Measurements from ENCODE around the gene NRDC.
"Not testable (repeated sequence)": the region's sequence is repeated elsewhere in the genome, so short reads cannot be mapped to it uniquely, and the experiment has no call there.

The NRDC gene

DNA sequence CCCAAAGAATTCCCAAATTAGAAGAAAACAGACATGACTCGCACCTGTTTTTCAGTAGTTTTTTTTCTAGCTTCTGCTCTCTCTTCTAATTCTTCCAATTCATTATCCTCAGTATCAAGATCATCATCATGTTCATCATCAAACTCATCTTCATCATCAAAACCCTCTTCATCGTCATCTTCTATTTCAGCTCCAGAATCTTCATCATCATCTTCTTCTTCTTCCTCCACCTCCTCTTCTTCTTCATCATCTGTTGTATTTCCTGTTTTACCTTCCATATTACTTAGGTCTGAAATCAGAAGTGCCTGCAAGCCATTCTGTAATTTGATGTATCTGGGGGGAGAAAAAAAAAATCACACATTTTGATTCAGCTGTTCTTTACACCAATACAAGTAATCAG, 38.3 kb downstream of the NRDC start:
- no peak overlapping the region for H3K27ac ChIP-seq
- TF ChIP-seq ZFX (IDR thresholded peaks at IDR 0.05) (no peak), CTCF (conservative IDR thresholded peaks at IDR 0.05) (no peak)

DNA sequence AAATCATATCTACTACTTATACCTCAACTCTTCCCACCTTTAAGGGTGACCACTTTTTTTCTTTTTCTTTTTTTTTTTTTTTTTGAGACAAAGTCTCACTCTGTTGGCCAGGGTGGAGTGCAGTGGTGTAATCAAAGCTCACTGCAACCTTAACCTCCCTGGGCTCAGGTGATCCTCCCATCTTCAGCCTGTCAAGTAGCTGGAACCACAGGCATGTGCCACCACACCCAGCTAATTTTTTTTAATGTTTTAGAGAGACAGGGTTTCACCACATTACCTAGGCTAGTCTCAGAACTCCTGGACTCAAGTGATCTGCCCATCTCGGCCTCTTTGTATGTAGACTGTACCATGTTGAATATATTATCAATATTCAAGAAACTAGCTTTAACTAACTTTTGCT, 39.4 kb downstream of the NRDC start:
- TF ChIP-seq CTCF (conservative IDR thresholded peaks at IDR 0.05) (no peak), ZFX (IDR thresholded peaks at IDR 0.05) (no peak)
- H3K27ac ChIP-seq, result no peak overlapping the region

DNA sequence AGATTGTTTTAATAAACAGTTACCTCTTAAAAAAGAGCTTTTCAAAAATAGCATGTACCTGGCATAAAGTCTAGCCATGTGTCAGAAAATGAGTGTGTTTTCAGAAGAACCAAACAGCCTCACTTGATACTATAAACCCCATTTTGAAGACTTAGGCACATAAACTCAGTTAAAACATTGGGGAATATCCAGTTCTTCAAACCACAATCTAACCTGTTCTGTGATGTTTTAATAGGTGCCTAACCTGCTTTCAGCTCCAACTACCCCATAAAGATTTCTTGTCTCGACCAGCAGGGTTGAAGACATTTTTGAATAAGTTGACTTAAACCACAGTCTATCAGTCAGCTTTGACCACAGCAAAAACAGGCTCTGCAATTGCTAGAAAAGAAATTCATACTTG, 41.3 kb downstream of the NRDC start:
- H3K27ac ChIP-seq, result no peak overlapping the region
- TF ChIP-seq CTCF (conservative IDR thresholded peaks at IDR 0.05) (no peak), ZFX (IDR thresholded peaks at IDR 0.05) (no peak)

DNA sequence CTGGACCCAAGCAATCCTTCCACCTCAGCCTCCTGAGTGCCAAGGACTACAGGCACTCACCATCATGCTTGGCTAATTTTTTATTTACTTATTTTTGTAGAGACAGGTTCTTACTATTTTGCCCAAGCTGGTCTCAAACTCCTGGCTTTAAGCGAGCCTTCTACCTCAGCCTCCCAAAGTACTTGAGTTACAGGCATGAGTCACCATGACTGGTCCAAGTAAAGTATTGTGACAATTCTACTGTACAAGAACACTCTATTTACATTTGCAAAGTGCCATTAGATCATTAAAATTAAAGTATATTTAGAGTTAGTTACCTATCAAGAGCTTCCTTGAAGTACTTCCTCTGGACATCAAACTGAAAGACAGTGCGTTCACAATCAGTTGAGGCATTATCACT, 44.8 kb downstream of the NRDC start:
- no peak for TF ChIP-seq ZFX (IDR thresholded peaks at IDR 0.05)
- TF ChIP-seq CTCF (conservative IDR thresholded peaks at IDR 0.05), result no peak
- H3K27ac ChIP-seq, result no peak overlapping the region

DNA sequence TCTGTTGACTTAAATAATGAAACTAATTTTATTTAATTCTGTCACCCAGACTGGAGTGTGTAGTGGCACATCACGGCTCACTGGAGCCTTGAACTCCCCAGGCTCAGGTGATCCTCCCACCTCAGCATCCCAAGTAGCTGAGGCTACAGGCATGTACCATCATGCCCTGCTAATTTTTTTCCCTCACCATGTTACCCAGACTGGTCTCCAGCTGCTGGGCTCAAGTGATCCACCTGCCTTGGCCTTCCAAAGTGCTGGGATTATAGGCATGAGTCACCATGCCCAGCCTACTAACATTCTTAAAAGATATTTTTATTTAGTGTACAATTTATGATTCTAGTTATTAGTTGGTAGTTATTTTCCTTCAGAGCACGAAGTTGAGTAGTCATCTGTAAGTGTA, 49.5 kb downstream of the NRDC start:
- H3K27ac ChIP-seq, result no peak overlapping the region
- no peak for TF ChIP-seq CTCF (conservative IDR thresholded peaks at IDR 0.05)
- TF ChIP-seq ZFX (IDR thresholded peaks at IDR 0.05), result no peak

DNA sequence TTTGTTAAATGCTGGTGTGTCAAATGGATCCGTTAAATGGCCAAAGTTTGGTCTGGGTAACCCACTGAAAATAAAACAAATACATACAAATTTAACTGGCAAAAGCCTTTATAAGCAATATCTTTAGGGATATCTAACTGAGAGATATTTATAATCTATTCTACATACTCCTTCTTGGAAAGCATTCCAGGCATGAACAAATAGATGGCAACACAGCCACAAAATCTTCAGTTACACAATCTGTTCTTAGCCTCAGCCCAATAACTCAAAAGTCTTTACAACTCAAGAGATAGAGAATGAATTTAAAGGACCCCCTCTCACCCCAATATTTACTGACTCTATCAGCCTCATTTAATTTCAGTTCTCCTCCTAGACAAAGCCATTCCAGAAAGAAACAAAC, 58.7 kb downstream of the NRDC start:
- no peak overlapping the region for H3K27ac ChIP-seq
- TF ChIP-seq ZFX (IDR thresholded peaks at IDR 0.05) (no peak), CTCF (conservative IDR thresholded peaks at IDR 0.05) (no peak)

DNA sequence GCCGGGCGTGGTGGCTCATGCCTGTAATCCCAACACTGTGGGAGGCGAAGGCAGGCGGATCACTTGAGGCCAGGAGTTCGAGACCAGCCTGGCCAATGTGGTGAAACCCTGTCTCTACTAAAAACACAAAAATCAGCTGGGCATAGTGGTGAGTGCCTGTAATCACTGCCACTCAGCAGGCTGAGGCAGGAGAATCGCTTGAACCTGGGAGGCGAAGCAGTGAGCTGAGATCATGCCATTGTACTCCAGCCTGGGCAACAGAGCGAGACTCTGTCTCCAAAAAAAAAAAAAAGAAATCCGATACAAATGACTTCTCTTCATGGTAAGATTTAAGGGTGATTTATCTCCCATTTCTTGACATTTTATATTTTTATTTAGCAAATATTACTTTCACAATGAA, 59.5 kb downstream of the NRDC start:
- not testable (repeated sequence) for H3K27ac ChIP-seq

DNA sequence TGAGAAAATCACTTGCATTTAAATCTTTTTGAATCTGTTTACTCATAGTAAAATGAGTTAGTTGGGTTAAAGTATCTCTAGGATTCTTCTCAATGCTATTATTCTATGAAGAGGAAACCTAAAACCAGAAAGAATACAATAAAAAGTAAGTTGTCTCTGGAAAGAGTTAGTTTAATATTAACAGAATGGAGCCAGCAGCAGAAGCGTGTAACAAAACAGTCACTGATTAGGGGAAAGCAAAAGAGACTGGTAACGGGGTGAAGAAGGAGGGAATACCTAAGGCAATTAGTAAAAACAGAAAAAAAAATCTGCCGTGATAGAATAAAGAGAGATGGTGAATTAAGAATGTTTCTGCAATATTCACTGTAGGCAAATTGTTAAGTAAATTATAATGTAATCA, 60.0 kb downstream of the NRDC start:
- no peak overlapping the region for H3K27ac ChIP-seq
- no peak for TF ChIP-seq ZFX (IDR thresholded peaks at IDR 0.05)

DNA sequence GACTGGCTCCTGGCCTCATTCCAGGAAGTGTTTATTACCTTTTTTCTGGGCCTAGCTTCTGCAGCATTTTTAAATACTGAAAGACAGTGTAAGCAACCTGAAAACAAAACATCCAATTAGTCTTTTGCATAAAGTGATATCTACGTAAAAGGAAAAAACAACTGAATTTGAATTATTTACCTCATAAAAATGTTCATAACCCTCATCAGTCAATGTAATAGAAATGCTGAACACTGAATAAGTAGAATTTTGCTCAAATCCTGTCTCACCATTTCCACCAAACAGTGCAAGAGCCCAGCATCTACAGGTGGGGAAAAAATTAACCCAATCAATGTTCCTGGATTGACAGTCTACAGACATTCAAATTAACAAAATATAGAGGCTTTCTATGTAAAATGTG, 64.0 kb downstream of the NRDC start:
- no peak overlapping the region for H3K27ac ChIP-seq
- TF ChIP-seq CTCF (conservative IDR thresholded peaks at IDR 0.05) (no peak), ZFX (IDR thresholded peaks at IDR 0.05) (no peak)
